Heart left ventricle (tissue), 16 donors: ENCODE data around the gene XG. TPM values are rescaled to one million over a fixed set of nuclear protein-coding genes. Genes with fewer than 3 reads are reported as not detected.

Experiments
- ATAC-seq, 4 donors: fragments of 200-7000 bp; cut with Tn5 transposase; one replicate each; pipeline ENCODE4 v1.9.1; 2020 to 2022; ENCODE audit warnings: moderate library complexity in 4 of 4, mild to moderate bottlenecking in 3 of 4, moderate number of reproducible peaks in 1 of 4
- DNase-seq, 5 donors: peaks; one replicate each; pipeline ENCODE4 v3.0.0-alpha.2; 2020
- H3K27ac ChIP-seq, 12 donors: fragments of 200-600 bp; sonication (generic) in 4 of 12; one replicate each; pipeline versions ENCODE4 v1.5.0 to v1.8.0; 2016 to 2022; ENCODE audit warnings: mild to moderate bottlenecking in 2 of 12
- H3K27me3 ChIP-seq, 9 donors: fragments of 200-600 bp; sonication (generic) in 2 of 9; one replicate each; pipeline versions ENCODE4 v1.5.1 to v1.8.0; 2016 to 2022; ENCODE audit warnings: mild to moderate bottlenecking in 3 of 9
- H3K36me3 ChIP-seq, 9 donors: fragments of 200-600 bp; sonication (generic) in 2 of 9; one replicate each; pipeline versions ENCODE4 v1.5.0 to v1.8.0; 2018 to 2022; ENCODE audit warnings: mild to moderate bottlenecking in 2 of 9
- H3K4me1 ChIP-seq, 12 donors: fragments of 200-600 bp; sonication (generic) in 4 of 12; one replicate each; pipeline versions ENCODE4 v1.5.0 to v1.8.0; 2016 to 2022; ENCODE audit warnings: mild to moderate bottlenecking in 3 of 12
- H3K4me3 ChIP-seq, 12 donors: fragments of 200-600 bp; sonication (generic) in 4 of 12; one replicate each; pipeline versions ENCODE4 v1.5.0 to v1.8.0; 2017 to 2022; ENCODE audit warnings: mild to moderate bottlenecking in 9 of 12, moderate library complexity in 4 of 12
- H3K9me3 ChIP-seq, 12 donors: fragments of 200-600 bp; sonication (generic) in 4 of 12; one replicate each; pipeline versions ENCODE4 v1.5.0 to v1.8.0; 2016 to 2022; ENCODE audit warnings: mild to moderate bottlenecking in 1 of 12
- POLR2A ChIP-seq, 2 donors: fragments of 450-650 bp; IDR thresholded peaks; one replicate each; pipeline ENCODE4 v1.6.1; 2017; ENCODE audit warnings: antibody characterized with exemption in 2 of 2, mild to moderate bottlenecking in 2 of 2, moderate library complexity in 2 of 2
- WGBS, 4 donors: extraction: QIAGEN DNeasy Blood & Tissue Kit in 2 of 4; methylation state at CpG; one replicate each; pipeline versions ENCODE4 v1.1.5 to v1.1.7; 2013 to 2018; 5-methylcytosine and 5-hydroxymethylcytosine counted together
- intact Hi-C, 10 donors: fragments of 100-400 bp; cut with DNase I; formaldehyde crosslinking; loops; one replicate each; pipeline versions ENCODE4 v1.11.1 to v1.14.2; 2022
- polyA plus RNA-seq, 2 donors: library from polyadenylated mRNA; stranded (reverse); fragments of 200-250 nt; gene quantifications; one replicate each; pipeline ENCODE4 v1.2.3, GENCODE V29; 2013
- total RNA-seq, 9 donors: library from RNA; depleted of rRNA in 2 of 9; stranded (reverse); fragments of >200 nt in 2 of 9; fragmentation: NEBNext Ultra II Directional in 3 of 9; extraction: Animal tissue kit (Norgen Biotek cat#: 25700) in 3 of 9; gene quantifications; one replicate each; pipeline versions ENCODE4 v1.1.0 to v1.2.4, GENCODE V29; 2016 to 2023
- TF ChIP-seq, protein P1 (sequence below), 12 donors: fragments of 200-600 bp; sonication (generic) in 4 of 12; IDR thresholded peaks; one replicate each; pipeline versions ENCODE4 v1.5.0 to v1.8.0; 2018 to 2022; ENCODE audit warnings: antibody characterized with exemption in 12 of 12, mild to moderate bottlenecking in 5 of 12
- donor health status: ischemic (EF 13 %, LVEDD 7.1; RV severe dilation, severe dysfunction).
- donor health status: healthy with polysubstance abuse.
- donor health status: DM: no; HTN: yes; CAD: no.
- donor health status: DM: no; HTN: no; CAD: no.
- donor health status: ischemic (EF 25% LVEDD 6.9; RV normal size, moderate dysfunction).
- donor health status: ischemic (EF 25% LVEDD 5.7; RV mildly dilated, moderate dysfunction).
- donor health status: healthy.
- donor health status: DM: yes; HTN: yes; CAD: no.
- donor health status: ischemic (EF 35%, LVEDD 5.7; RV mildly dilated, moderate dysfunction).
- donor health status: nonischemic (EF 11% LVEDD 7.7; RV severe dilation, severe dysfunction).
- donor health status: DM: yes; HTN: yes; CAD: no.
- donor health status: PGD.
- donor health status: ischemic (EF 29% LVEDD 5.4; RV normal size, mild dysfunction).
- donor health status: nonischemic (EF 23%, LVEDD 6.1; RV moderate dilation, normal function).

Gene XG
- total and polyA plus RNA-seq, 11 donors = 0.06 to 0.85 (median 0.54) TPM; not detected in 3

- H3K4me1 ChIP-seq = peaks cover 4 to 49% (median 29%) of the 10 kb centered on the region in 12 donors
- ATAC-seq (no peak), DNase-seq (no peak)
- TF ChIP-seq POLR2A (IDR thresholded peaks at IDR 0.05) = no peak
- TF ChIP-seq, protein P1, sequence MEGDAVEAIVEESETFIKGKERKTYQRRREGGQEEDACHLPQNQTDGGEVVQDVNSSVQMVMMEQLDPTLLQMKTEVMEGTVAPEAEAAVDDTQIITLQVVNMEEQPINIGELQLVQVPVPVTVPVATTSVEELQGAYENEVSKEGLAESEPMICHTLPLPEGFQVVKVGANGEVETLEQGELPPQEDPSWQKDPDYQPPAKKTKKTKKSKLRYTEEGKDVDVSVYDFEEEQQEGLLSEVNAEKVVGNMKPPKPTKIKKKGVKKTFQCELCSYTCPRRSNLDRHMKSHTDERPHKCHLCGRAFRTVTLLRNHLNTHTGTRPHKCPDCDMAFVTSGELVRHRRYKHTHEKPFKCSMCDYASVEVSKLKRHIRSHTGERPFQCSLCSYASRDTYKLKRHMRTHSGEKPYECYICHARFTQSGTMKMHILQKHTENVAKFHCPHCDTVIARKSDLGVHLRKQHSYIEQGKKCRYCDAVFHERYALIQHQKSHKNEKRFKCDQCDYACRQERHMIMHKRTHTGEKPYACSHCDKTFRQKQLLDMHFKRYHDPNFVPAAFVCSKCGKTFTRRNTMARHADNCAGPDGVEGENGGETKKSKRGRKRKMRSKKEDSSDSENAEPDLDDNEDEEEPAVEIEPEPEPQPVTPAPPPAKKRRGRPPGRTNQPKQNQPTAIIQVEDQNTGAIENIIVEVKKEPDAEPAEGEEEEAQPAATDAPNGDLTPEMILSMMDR (IDR thresholded peaks at IDR 0.05) = no peak
- no peaks in the 10 kb centered on the region for H3K9me3 ChIP-seq
- no peak overlapping the region for H3K4me3 ChIP-seq
- no peak overlapping the region for H3K27ac ChIP-seq
- 75 to 82% (median 79%) methylated on average over 12 to 13 of the region's 13 CpGs for WGBS, 4 donors
- no peaks in the 10 kb centered on the region for H3K27me3 ChIP-seq
- peaks cover 0 to 66% (median 58%) of the 10 kb centered on the region in 9 donors for H3K36me3 ChIP-seq
- intact Hi-C loops = loop anchor here in 1 of 10 donors (10.0 kb wide), 1 partner anchor 98 kb away; no protein-coding TSS in a partner anchor
Observed at GRCh38 chrX:2712890-2713840, 38.7 kb upstream of the XG start.

GRCh38 chrX:2714551-2714950, 37.3 kb upstream of the XG start:
- DNase-seq (no peak), ATAC-seq (no peak)
- intact Hi-C loops = loop anchor here in 1 of 10 donors (10.0 kb wide), 1 partner anchor 100 kb away; no protein-coding TSS in a partner anchor
- Histone ChIP-seq H3K4me3 (no peak overlapping the region), H3K4me1 (peaks cover 4 to 35% (median 15%) of the 10 kb centered on the region in 12 donors), H3K36me3 (peaks cover 0 to 80% (median 71%) of the 10 kb centered on the region in 9 donors), H3K27me3 (no peaks in the 10 kb centered on the region), H3K9me3 (no peaks in the 10 kb centered on the region), H3K27ac (no peak overlapping the region)
- 72 to 88% (median 81%) methylated on average over 6 of the region's 6 CpGs for whole genome bisulfite sequencing, 4 donors
- TF ChIP-seq, protein P1 (IDR thresholded peaks at IDR 0.05) = no peak
- TF ChIP-seq POLR2A (IDR thresholded peaks at IDR 0.05) = no peak

- intact Hi-C loops = loop anchor here in 1 of 10 donors (10.0 kb wide), 1 partner anchor 100 kb away; no protein-coding TSS in a partner anchor
- ATAC-seq (no peak), DNase-seq (no peak)
- Histone ChIP-seq H3K9me3 (no peaks in the 10 kb centered on the region), H3K27ac (no peak overlapping the region), H3K4me3 (no peak overlapping the region), H3K36me3 (peaks cover 0 to 85% (median 77%) of the 10 kb centered on the region in 9 donors), H3K4me1 (peaks cover 0 to 30% (median 10%) of the 10 kb centered on the region in 12 donors), H3K27me3 (no peaks in the 10 kb centered on the region)
- no peak for TF ChIP-seq POLR2A (IDR thresholded peaks at IDR 0.05)
- TF ChIP-seq, protein P1 (IDR thresholded peaks at IDR 0.05) = no peak
- 67 to 81% (median 75%) methylated on average over 11 of the region's 11 CpGs for whole genome bisulfite sequencing, 4 donors
Observed at GRCh38 chrX:2715066-2715600, 36.7 kb upstream of the XG start.

DNA sequence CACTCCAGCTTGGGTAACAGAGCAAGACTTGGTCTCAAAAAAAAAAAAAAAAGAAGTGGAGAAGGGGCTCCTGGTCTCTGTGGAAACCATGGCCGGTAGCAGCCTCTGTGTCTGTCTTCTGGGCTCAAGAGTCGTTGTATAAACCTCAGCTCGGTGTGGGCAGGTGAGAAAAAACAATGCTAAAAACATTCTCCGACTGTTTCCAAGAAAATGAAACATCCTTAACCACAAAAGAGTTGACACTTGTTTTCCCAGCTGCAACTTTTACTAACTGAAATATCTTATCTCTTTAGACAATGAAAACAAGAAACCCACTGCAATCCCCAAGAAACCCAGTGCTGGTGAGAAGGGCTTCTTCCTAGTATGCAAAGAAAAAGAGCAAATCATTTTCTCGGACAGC, 34.5 kb upstream of the XG start:
- TF ChIP-seq POLR2A (IDR thresholded peaks at IDR 0.05) = no peak
- no peak for ATAC-seq
- WGBS, 4 donors = 61 to 86% (median 76%) methylated on average over 5 of the region's 5 CpGs

More for the DNA sequence above, 34.5 kb upstream of the XG start:
- Histone ChIP-seq H3K27ac (no peak overlapping the region), H3K4me1 (peaks cover 0 to 16% (median 4%) of the 10 kb centered on the region in 12 donors), H3K36me3 (peaks cover 0 to 96% (median 90%) of the 10 kb centered on the region in 9 donors), H3K4me3 (no peak overlapping the region), H3K9me3 (no peaks in the 10 kb centered on the region), H3K27me3 (no peaks in the 10 kb centered on the region)
- intact Hi-C loops = loop anchor here in 1 of 10 donors (10.0 kb wide), 1 partner anchor 103 kb away; no protein-coding TSS in a partner anchor
- DNase-seq = no peak
